NCI-H2196 (cell line): ENCODE data around the gene MMP23B.

Experiments
- DNase-seq: peaks from one replicate; lab custom pipeline; 2025; ENCODE audit not compliant: unreplicated experiment; lab: John Stamatoyannopoulos, UW

The MMP23B gene

GRCh38 chr1:1602304-1602967 lies 29.5 kb upstream of the MMP23B start:
- DNase-seq: no peak

- no peak for DNase-seq
Measured at GRCh38 chr1:1602968-1603506, 28.9 kb upstream of the MMP23B start.

- DNase-seq: no peak
Measured at GRCh38 chr1:1603671-1604373, 28.2 kb upstream of the MMP23B start.

GRCh38 chr1:1604374-1605033 lies 27.5 kb upstream of the MMP23B start:
- DNase-seq: no peak

- DNase-seq: no peak
Measured at GRCh38 chr1:1605034-1605591, 26.9 kb upstream of the MMP23B start.

- no peak for DNase-seq
Measured at GRCh38 chr1:1605724-1606123, 26.2 kb upstream of the MMP23B start.

- no peak for DNase-seq
Measured at GRCh38 chr1:1606232-1606631, 25.7 kb upstream of the MMP23B start.

GRCh38 chr1:1609822-1610485 lies 22.0 kb upstream of the MMP23B start:
- no peak for DNase-seq

- DNase-seq: no peak
Measured at GRCh38 chr1:1610796-1611195, 21.2 kb upstream of the MMP23B start.

GRCh38 chr1:1612104-1612400 lies 19.9 kb upstream of the MMP23B start:
- DNase-seq: no peak

GRCh38 chr1:1613509-1614082 lies 18.4 kb upstream of the MMP23B start:
- no peak for DNase-seq

GRCh38 chr1:1614204-1614953 lies 17.6 kb upstream of the MMP23B start:
- no peak for DNase-seq

GRCh38 chr1:1614954-1615255 lies 17.1 kb upstream of the MMP23B start:
- no peak for DNase-seq

- peak; percentile 99 for DNase-seq
Measured at GRCh38 chr1:1615256-1616044, 16.5 kb upstream of the MMP23B start, which contains the start of gene MIB2. TSS of gene MIB2 (plus strand) at chr1:1615500. CDS start at chr1:1623453, 7,953 bp downstream.

GRCh38 chr1:1616045-1616790 lies 15.8 kb upstream of the MMP23B start:
- no peak for DNase-seq

- DNase-seq: no peak
Measured at GRCh38 chr1:1616838-1617237, 15.1 kb upstream of the MMP23B start.

GRCh38 chr1:1617516-1617915 lies 14.5 kb upstream of the MMP23B start:
- DNase-seq: no peak

GRCh38 chr1:1617925-1618324 lies 14.0 kb upstream of the MMP23B start:
- DNase-seq: no peak
